Measurements from ENCODE around the gene PRKCZ.

The PRKCZ gene

DNA sequence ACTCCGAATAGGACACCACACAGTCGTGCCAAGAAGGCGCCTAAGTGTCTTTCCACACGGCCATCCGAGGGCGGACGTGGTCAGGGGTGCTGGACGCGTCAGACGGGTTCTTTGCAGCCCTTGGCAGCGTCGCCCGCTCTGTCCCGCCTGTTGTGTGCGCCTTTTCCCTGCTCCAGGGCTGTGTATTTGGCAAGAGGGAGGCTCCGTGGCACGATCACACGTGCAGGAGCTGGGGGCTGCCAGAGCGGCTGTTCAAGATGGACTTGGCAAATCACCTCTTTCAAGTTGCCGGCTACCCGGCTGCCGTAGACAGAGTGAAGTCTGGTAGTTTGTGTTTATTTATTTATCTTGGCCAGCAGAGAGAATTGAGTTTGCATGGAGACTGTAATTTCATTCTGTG, 31.9 kb downstream of the PRKCZ start:
- TF ChIP-seq SUZ12 (IDR thresholded peaks at IDR 0.05; ENCODE audit: extremely low read depth, insufficient read depth, insufficient read length) (no peak), YY1 (IDR thresholded peaks at IDR 0.05; ENCODE audit: insufficient read depth, insufficient read length) (no peak), ZNF274 (IDR thresholded peaks at IDR 0.05; ENCODE audit: low read depth, low read length) (no peak)
- peaks cover 21% of the 10 kb centered on the region; the same call in 1 of the 2 replicates for H3K9me3 ChIP-seq (ENCODE audit: insufficient read depth, low read length)
- DNase-seq (ENCODE audit: low read depth, low spot score), result no peak
- H3K4me3 ChIP-seq (ENCODE audit: insufficient read length, low read depth), result no peak overlapping the region
- H3K27me3 ChIP-seq (ENCODE audit: insufficient read depth, insufficient read length), result no peaks in the 10 kb centered on the region
- no peak overlapping the region for H3K9ac ChIP-seq (ENCODE audit: insufficient read length, low read depth)
- H3K36me3 ChIP-seq (ENCODE audit: insufficient read depth, insufficient read length, low read length), result peaks cover 2% of the 10 kb centered on the region
- no peaks in the 10 kb centered on the region for H3K4me1 ChIP-seq (ENCODE audit: insufficient read depth, insufficient read length)

DNA sequence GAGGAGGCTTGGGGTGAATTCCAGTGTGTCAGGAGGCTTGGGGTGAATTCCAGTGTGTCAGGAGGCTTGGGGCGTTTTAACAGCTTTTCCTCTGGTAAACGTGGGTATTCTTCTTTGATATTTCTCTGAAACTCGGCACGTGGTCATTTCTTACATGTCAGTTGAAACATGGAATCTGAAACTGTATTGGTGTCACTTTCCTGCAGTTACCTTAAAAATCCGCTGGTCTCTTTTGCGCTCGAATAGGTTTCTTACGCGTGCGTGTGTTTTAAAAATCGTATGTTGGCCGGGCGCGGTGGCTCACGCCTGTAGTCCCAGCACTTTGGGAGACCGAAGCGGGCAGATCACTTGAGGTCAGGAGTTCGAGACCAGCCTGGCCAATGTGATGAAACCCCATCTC, 33.5 kb downstream of the PRKCZ start:
- no peak for TF ChIP-seq YY1 (IDR thresholded peaks at IDR 0.05; ENCODE audit: insufficient read depth, insufficient read length)
- no peak for DNase-seq (ENCODE audit: low read depth, low spot score)
- Histone ChIP-seq H3K4me1 (ENCODE audit: insufficient read depth, insufficient read length) (peaks cover 3% of the 10 kb centered on the region), H3K9me3 (ENCODE audit: insufficient read depth, low read length) (peaks cover 6% of the 10 kb centered on the region; the same call in 1 of the 2 replicates), H3K4me3 (ENCODE audit: insufficient read length, low read depth) (no peak overlapping the region), H3K36me3 (ENCODE audit: insufficient read depth, insufficient read length, low read length) (no peaks in the 10 kb centered on the region), H3K9ac (ENCODE audit: insufficient read length, low read depth) (no peak overlapping the region), H3K27me3 (ENCODE audit: insufficient read depth, insufficient read length) (no peaks in the 10 kb centered on the region)

DNA sequence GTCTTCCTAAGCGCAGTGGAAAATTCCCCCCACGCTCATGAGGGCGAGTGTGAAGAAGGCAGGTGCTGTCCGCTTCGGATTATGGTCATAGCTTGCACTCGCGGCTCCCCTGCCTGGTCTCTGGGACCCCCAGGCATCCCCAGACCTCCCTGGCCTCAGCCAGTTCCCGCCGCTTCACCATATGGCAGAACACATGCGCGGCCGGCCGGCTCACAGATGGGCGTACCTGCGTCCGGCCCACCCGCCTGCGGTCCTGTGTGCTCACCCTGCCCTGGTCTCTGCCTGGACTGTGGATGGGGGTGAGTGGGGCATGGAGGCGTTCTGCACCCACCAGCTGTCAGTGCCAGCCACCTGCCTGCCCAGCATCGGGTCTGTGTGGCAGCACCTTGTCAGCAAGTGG, 34.1 kb downstream of the PRKCZ start:
- TF ChIP-seq SUZ12 (IDR thresholded peaks at IDR 0.05; ENCODE audit: extremely low read depth, insufficient read depth, insufficient read length) (no peak), YY1 (IDR thresholded peaks at IDR 0.05; ENCODE audit: insufficient read depth, insufficient read length) (no peak), ZNF274 (IDR thresholded peaks at IDR 0.05; ENCODE audit: low read depth, low read length) (no peak)
- H3K9ac ChIP-seq (ENCODE audit: insufficient read length, low read depth), result no peak overlapping the region
- no peaks in the 10 kb centered on the region for H3K36me3 ChIP-seq (ENCODE audit: insufficient read depth, insufficient read length, low read length)
- DNase-seq (ENCODE audit: low read depth, low spot score), result no peak
- peaks cover 2% of the 10 kb centered on the region; the same call in 1 of the 2 replicates for H3K9me3 ChIP-seq (ENCODE audit: insufficient read depth, low read length)
- peaks cover 3% of the 10 kb centered on the region for H3K4me1 ChIP-seq (ENCODE audit: insufficient read depth, insufficient read length)
- no peak overlapping the region for H3K4me3 ChIP-seq (ENCODE audit: insufficient read length, low read depth)
- H3K27me3 ChIP-seq (ENCODE audit: insufficient read depth, insufficient read length), result no peaks in the 10 kb centered on the region

DNA sequence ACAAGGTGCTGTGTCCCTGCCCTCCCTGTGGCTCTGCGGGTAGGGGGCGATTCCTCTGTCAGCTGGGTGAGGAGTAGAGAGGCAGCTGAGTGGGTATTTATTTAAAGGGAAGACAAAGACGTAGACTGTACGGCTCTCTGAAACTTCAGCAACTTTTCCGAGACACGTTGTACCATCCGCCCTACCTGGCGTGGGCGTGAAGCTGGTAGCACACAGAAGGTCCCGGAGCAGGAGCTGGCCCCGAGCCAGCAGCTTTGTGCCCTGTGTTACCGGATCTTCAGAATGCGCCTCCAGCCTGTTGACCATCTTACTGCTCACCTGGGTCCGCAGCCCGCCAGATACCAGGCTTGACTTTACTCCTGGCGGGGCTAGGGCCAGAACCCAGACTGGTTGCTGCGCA, 34.9 kb downstream of the PRKCZ start:
- no peaks in the 10 kb centered on the region for H3K27me3 ChIP-seq (ENCODE audit: insufficient read depth, insufficient read length)
- H3K9ac ChIP-seq (ENCODE audit: insufficient read length, low read depth), result no peak overlapping the region
- TF ChIP-seq YY1 (IDR thresholded peaks at IDR 0.05; ENCODE audit: insufficient read depth, insufficient read length) (no peak), SUZ12 (IDR thresholded peaks at IDR 0.05; ENCODE audit: extremely low read depth, insufficient read depth, insufficient read length) (no peak), ZNF274 (IDR thresholded peaks at IDR 0.05; ENCODE audit: low read depth, low read length) (no peak)
- no peak for DNase-seq (ENCODE audit: low read depth, low spot score)
- no peak overlapping the region for H3K4me3 ChIP-seq (ENCODE audit: insufficient read length, low read depth)
- no peaks in the 10 kb centered on the region for H3K9me3 ChIP-seq (ENCODE audit: insufficient read depth, low read length)
- H3K36me3 ChIP-seq (ENCODE audit: insufficient read depth, insufficient read length, low read length), result no peaks in the 10 kb centered on the region
- peaks cover 3% of the 10 kb centered on the region for H3K4me1 ChIP-seq (ENCODE audit: insufficient read depth, insufficient read length)

DNA sequence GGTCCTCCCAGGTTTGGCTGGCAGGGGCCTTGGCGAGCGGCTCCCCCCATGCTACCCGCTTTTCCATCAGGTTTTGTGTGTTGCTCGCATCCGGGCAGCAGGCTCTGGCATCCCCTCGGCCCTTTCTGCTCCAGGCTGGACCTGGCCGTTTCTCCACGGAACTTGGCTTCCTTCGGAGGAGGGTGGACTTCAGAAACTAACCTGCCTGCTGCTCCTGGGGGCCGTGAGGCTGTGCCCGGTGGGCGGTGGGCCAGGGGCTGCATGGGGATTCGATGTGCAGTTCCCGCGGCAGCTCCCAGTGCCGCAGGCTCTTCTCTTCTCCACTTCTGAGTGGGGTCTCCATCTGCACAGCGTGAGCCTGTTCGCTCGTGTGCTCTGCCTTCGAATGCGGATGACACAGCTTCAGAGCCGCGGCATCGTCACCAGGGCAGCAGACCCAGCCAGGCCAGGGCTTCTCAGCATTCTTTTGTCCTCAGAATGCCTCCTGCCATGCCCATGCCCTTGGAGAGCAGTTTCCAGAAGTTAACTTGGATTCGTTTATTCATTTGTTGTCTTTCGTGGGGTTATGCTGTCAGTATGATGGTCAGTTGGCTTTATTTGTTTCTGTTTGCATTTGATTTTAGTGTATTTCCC, 36.4 kb downstream of the PRKCZ start:
- Histone ChIP-seq H3K36me3 (ENCODE audit: insufficient read depth, insufficient read length, low read length) (no peaks in the 10 kb centered on the region), H3K27me3 (ENCODE audit: insufficient read depth, insufficient read length) (no peaks in the 10 kb centered on the region), H3K9ac (ENCODE audit: insufficient read length, low read depth) (no peak overlapping the region), H3K4me3 (ENCODE audit: insufficient read length, low read depth) (no peak overlapping the region), H3K4me1 (ENCODE audit: insufficient read depth, insufficient read length) (peaks cover 3% of the 10 kb centered on the region), H3K9me3 (ENCODE audit: insufficient read depth, low read length) (no peaks in the 10 kb centered on the region)
- no peak for DNase-seq (ENCODE audit: low read depth, low spot score)
- TF ChIP-seq SUZ12 (IDR thresholded peaks at IDR 0.05; ENCODE audit: extremely low read depth, insufficient read depth, insufficient read length) (no peak), YY1 (IDR thresholded peaks at IDR 0.05; ENCODE audit: insufficient read depth, insufficient read length) (no peak), ZNF274 (IDR thresholded peaks at IDR 0.05; ENCODE audit: low read depth, low read length) (no peak)

DNA sequence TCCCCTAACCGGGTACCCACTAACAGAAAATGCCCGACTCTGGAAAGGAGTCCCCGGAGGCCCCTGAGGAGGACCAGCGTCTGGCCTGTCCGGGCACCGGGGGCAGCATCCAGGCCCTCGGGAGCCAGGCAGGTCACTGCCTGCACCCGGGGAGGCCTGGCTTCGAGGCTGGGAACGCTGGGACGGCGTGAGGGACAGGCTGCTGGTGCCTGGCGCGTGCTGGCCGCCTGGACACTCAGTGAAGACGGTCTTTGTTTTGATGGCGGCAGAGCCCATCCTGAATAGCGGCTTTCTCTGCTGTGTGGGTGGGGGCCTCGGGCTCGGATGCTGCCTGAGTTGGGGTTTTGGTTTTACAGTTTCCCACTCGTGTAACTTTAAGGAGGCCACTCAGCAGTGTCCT, 37.6 kb downstream of the PRKCZ start:
- DNase-seq (ENCODE audit: low read depth, low spot score), result no peak
- H3K36me3 ChIP-seq (ENCODE audit: insufficient read depth, insufficient read length, low read length), result no peaks in the 10 kb centered on the region
- no peak overlapping the region for H3K9ac ChIP-seq (ENCODE audit: insufficient read length, low read depth)
- H3K4me3 ChIP-seq (ENCODE audit: insufficient read length, low read depth), result no peak overlapping the region
- TF ChIP-seq ZNF274 (IDR thresholded peaks at IDR 0.05; ENCODE audit: low read depth, low read length) (no peak), SUZ12 (IDR thresholded peaks at IDR 0.05; ENCODE audit: extremely low read depth, insufficient read depth, insufficient read length) (no peak), YY1 (IDR thresholded peaks at IDR 0.05; ENCODE audit: insufficient read depth, insufficient read length) (no peak)
- no peaks in the 10 kb centered on the region for H3K27me3 ChIP-seq (ENCODE audit: insufficient read depth, insufficient read length)
- H3K9me3 ChIP-seq (ENCODE audit: insufficient read depth, low read length), result no peaks in the 10 kb centered on the region
- H3K4me1 ChIP-seq (ENCODE audit: insufficient read depth, insufficient read length), result peaks cover 5% of the 10 kb centered on the region

DNA sequence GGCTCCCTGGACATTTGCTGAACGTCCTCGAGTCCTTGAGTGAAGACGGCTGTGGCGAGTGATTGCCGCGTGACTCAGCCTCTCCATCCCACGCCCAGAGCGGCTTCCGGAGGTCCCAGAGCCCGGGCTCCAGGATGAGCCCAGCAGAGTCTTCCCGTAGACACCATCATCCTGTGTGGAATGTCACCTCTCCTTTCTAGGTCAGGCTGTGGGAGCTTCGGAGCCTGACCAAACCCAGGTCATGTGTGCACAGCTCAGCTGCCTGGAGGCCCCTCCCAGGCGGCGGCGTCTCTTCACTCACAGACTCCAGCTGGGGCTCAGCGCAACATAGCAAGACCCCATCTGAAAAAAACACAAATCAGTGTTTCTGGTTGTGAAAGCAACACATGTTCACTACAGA, 38.2 kb downstream of the PRKCZ start:
- no peak for TF ChIP-seq ZNF274 (IDR thresholded peaks at IDR 0.05; ENCODE audit: low read depth, low read length)
- TF ChIP-seq SUZ12 (IDR thresholded peaks at IDR 0.05; ENCODE audit: extremely low read depth, insufficient read depth, insufficient read length), result no peak
- TF ChIP-seq YY1 (IDR thresholded peaks at IDR 0.05; ENCODE audit: insufficient read depth, insufficient read length), result no peak
- no peak overlapping the region for H3K4me3 ChIP-seq (ENCODE audit: insufficient read length, low read depth)

More for the DNA sequence above, 38.2 kb downstream of the PRKCZ start:
- Histone ChIP-seq H3K4me1 (ENCODE audit: insufficient read depth, insufficient read length) (peaks cover 8% of the 10 kb centered on the region), H3K9me3 (ENCODE audit: insufficient read depth, low read length) (no peaks in the 10 kb centered on the region), H3K9ac (ENCODE audit: insufficient read length, low read depth) (no peak overlapping the region), H3K36me3 (ENCODE audit: insufficient read depth, insufficient read length, low read length) (no peaks in the 10 kb centered on the region), H3K27me3 (ENCODE audit: insufficient read depth, insufficient read length) (no peaks in the 10 kb centered on the region)
- no peak for DNase-seq (ENCODE audit: low read depth, low spot score)

Data from NT2/D1 (cell line).